HCEC 1CT (cell line): ENCODE measurements around the gene ACER2.
A peak's percentile ranks its signal among the peaks of the same experiment; 100 is the strongest.

ENCODE experiments used
- DNase-seq: peaks from one replicate; pipeline ENCODE4 v3.0.0-alpha.2; 2017

ACER2 gene

DNA sequence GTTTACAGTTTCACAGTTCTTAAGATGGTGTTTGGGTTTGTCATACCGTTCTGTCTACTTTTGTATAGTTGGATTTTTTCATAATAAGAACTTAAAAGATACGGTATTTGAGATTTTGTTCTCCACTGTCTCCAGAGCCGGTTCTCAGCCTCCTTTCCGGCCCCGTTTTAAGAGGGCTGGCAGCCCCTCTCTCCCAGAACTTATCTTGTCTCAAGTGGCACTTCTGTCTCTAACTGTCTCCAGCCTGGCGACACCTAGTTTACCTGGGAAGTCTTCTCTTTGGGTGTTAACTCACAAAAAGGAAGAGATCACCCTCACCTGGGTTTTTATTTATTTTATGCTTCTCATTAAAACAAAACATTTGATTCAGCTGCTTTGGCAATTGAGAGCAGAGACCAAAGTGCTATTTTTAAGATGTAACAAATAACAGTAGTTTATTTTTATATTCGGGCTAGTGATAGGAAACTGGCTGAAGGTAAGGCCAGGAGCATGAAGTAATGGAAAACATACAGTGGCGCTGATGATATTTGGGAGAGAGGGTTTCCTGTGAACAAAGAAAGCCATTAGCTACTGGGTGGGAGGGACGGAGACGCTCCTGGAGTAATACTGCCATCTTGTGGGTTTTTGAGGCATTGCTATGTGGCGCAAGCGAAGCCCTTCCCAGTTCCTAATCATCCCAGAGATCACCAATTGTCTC is 48.3 kb downstream of the ACER2 start:
- peak; percentile 68 for DNase-seq

GRCh38 chr9:19457693-19458009 is 48.8 kb downstream of the ACER2 start:
- DNase-seq = no peak

DNA sequence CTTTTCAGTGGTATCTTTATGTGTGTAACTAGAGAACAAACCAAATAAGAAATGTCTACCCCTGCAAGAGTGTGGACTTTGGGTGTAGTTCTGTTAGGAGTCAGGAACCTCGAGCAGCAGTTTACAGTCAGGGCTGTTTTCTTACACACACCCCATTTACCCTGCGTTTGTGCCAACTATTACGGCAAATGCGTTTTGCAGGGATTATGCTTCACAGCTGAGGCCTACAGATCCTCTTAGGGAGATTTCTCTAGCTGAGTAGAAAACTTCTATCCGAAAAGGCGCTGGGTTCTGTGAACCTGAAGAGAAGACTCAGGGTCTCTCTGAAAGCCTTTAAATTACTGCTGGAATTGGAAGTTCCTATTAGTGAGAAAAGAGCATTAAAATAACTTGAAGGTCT is 51.4 kb downstream of the ACER2 start:
- DNase-seq = no peak

DNA sequence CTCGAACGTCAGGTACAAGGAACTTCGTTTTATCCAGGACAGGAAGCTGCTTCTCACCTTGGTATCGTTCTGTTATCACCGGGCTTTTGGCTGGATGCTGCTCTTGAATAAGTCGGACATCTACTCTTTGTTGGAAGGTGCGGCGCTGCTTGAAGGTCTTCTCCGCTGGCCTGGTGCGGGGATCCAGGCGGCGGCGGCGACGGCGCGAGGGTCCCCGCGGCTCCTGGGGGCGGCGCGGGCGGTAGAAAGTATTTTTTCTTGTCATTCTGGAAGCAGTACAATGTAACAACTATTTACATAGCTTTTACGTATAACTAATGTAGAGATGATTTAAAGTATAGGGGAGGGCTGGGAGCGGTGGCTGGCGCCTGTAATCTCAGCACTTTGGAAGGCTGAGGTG is 52.3 kb downstream of the ACER2 start:
- no peak for DNase-seq

DNA sequence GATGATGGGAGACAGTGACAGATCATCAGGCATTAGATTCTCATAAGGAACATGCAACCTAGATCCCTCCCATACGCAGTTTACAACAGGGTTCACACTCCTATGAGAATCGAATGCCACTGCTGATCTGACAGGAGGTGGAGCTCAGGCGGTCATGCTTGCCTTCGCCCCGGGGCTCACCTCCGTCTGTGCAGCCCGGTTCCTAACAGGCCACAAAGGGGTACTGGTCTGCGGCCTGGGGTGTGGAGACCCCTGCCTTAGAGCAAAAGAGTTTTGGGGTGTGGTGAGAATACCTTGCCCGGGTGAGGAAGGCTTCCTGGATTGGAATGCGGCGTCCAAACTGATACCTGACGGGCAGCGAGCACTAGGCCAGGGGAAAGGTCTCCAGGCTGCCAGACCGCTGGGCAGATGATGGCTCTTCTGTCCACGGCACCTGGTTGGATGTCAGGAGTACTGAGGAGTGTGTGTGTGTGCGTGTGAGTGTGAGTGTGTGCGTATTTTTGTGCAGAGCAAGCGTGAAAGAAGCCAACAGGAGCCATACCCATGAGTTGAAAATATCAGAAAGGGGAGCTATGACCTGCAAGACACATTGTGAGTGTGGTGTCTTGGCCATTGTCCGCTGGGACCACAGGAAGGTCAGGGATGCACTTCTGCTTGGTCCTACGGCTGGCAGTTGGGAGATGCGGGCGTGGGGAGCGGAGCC is 55.4 kb downstream of the ACER2 start:
- no peak for DNase-seq

DNA sequence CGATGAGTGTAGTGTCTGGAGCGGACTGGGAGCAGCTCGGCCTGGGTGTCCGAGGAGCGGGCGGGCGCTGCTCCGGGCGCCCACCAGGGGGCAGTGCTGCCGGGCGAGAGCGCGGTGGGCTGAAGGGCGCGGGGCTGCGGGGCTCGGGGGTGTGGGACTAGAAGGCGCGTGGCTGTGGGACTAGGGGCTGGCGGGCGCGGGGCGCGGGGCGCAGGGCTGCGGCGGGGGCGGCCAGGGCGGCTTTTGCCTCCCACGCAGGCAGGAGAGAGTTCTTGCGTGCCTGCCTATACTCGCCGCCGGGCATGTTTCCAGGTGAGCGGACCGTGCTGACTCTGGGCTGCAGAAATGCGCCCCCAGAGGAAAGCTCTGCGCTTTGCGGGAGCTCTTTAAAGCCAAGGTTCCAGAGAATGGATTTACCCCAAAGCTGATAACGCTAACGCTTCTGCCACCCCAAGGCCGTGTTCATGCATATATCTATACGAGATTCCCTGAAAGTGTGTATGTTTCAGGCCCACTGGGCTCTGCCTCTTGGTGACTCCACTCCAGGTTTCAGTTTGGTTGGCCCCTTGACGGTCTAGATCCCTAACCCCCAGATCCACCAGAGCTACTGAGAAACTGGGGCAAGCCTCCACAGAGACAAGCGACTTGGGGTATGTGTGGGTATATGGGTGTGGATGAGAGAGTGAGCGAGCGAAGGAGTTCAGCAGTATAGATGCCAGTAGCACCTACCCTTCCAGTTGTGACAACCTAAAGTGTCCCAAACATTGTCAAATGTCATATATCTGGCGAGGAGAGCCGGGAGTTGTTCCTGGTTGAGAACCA is 56.2 kb downstream of the ACER2 start:
- DNase-seq = peak; percentile 82

DNA sequence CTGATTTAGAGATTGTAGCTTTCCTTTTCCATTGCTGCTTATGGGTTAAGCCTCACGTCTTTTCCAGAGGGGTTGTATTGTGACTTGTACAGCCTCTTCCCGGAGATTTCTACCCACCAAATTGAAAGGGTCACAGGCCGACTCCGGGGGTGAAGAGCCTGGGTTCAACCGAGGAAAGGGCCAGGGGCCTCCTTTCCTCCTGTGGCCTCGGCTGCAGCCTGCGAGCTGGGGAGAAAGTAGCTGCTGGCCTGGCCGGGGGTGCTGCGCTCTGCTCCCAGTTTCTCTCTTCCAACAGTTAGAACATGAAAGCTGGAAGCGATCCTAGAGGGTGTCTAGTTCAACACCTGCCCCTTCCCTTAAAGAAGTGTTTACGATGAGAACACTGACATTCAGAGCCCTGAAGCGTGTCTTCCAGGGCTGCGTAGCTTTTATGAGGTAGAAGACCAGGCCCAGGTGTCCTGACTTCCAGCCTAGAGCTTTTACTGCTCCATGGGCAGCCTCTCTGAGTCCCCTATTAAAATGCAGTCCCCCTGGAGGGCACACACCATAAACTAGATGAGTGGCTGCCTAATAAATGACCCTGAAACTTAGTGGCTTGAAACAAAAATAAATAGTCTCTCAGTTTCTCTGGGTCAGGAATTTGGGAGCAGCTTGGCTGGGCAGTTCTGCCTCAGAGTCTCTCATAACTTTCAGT is 56.9 kb downstream of the ACER2 start:
- no peak for DNase-seq

DNA sequence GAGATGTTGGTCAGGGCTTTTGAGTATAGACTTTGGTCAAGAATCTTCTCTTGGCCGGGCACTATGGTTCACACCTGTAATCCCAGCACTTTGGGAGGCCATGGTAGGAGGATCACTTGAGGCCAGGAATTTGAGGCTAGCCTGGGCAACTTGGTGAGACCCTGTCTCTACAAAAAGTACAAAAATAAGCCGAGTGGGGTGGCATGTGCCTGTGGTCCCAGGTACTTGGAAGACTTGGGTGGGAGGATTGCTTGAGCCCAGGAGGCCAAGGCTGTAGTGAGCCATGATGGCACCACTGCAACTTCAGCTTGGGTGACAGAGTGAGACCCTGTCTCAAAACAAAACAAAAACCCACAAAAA is 57.5 kb downstream of the ACER2 start:
- no peak for DNase-seq

- no peak for DNase-seq
Measured at GRCh38 chr9:19469271-19469670, 60.5 kb downstream of the ACER2 start.

DNA sequence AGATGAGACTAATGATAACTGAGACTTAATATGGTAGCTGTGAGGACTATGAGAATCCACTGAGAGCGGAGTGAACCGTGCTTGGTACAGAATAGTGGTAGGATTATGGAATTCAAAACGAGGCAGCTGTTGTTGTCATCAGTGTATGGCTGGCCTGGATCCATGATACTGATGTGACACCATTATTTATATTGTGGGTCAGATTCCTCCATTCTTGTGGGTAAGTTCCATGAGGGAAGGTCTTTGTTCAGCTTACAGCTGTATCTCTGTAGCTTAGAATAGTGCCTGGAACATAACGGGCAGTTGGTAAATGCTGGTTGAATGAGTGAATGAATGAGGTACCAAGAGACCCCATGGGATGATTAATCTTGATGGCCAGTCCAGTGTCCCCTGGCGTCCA is 61.8 kb downstream of the ACER2 start:
- DNase-seq = no peak

DNA sequence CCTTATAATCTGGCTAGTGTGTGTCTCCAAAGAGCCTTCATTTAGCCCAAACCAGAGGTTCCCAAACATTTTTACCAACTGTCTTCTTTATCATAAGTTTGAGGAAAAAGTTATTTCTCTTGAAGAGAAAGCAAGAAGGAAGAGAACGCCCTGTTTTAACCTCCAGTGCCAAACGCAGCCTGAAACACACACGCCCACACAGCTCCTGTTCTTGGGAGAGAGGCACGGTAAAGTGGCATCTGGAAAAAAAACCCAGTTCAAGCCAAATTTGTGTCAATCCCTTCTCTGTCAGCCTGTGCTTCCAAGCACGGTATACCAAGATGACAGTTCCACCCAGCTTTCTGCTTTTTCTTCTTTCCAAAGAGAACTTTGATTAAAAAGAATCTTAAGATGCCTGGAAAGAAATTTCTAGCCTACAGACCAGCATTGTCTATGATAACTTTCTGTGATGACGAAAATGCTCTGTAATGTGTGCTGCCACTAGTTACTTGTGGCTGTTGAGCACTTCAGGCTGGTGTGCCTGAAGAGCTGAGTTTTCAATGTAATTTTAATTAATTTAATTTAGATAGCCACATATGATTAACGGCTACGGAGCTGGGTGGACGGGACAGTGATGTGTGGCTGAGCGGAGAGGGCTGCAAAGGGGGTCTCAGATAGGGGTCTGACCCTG is 62.3 kb downstream of the ACER2 start:
- no peak for DNase-seq

DNA sequence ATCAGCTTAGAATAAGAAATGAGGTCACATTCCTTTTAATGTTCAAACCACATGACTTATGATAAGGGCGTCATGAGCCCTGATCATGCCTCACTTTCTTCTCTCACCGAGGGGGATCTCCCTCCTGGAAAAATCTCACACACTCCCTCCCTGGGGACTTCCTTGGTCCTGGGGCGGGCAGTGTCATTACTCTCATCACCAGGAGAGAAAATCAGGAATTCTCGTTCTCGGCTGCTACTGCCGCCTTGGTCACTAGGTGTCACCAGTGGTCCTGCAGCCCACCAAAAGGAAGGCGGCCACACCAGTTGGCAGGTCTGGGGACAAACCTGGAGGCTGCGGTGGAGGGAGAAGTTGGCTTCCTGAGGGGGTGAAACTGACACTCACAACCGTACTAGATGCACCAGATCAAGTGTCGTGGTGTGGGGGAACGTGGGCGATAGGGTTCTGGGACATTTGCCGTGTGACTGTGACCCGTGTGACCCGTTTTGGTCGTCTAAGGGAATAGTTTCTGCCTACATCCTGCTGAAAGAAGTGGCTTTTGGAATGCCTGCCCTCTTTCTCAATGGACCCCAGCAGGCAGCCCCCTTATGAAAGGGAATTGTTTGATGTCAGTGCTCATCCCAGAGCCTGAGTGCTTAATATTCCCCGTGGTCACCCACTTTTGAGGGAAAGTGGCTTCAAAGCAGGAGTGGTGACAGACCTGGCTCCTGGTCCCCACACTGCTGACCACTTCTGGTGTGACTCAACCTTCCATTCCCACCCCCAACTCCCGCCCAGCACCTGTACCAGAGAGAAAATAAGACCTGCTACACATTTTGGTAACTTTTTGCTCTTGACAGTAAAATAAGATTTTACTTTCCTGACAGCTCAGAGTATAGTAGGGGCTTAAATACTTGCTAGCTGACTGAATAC is 63.2 kb downstream of the ACER2 start:
- peak; percentile 34 for DNase-seq

DNA sequence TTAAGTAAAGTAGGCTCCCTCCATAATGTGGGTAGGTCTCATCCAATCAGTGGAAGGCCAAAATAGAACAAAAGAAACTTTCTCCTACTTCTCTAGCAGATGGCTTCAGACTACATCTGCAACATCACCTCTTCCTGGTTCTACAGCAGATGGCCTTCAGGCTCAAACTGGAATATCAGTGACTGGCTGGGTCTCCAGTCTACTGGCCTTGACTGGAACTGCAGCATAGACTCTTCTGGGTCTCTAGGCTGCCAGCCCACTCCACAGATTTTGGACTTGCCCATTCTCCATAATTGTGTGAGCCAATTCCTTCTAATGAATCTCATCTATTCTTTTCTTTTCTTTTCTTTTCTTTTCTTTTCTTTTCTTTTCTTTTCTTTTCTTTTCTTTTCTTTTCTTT is 64.8 kb downstream of the ACER2 start:
- no peak for DNase-seq

DNA sequence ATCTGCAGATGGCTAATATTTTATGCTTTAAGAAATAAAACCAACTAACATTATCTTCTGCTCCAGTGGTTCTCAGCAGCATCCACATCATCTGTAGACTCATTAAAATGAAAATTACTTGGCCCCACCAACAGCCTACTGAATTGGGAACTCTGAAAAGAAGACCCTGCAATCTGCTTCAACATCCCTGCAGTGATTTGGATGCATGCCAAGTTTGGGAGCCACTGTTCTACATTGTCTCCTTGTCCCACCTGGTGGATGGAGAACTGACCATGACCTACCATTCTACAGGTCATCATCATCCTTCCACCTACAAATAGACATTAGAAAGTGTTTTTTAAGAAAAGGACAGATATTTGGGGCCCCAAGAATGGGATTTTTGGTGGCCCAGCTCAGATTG is 71.1 kb downstream of the ACER2 start:
- no peak for DNase-seq

DNA sequence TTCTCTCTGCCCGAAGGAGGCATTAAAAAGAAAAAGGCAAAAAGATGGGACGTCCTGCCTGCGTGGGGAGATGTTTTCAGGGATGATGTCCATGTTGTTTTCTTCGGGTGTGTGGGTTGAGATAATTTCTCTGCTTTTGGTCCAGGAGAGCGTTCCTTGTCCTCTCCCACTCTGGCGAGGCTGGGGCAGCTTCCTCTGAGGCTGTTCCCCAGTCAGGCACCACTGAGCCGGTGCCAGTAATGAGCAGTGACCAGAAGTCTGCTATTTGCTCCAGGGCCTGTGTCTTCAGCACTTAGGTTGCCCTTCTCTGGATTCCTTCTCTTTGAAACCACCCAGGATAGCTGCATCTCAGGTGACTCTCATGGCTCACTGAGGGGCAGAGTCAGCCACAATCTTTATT is 71.5 kb downstream of the ACER2 start:
- DNase-seq = no peak

GRCh38 chr9:19481121-19481870 is 72.5 kb downstream of the ACER2 start:
- no peak for DNase-seq

DNA sequence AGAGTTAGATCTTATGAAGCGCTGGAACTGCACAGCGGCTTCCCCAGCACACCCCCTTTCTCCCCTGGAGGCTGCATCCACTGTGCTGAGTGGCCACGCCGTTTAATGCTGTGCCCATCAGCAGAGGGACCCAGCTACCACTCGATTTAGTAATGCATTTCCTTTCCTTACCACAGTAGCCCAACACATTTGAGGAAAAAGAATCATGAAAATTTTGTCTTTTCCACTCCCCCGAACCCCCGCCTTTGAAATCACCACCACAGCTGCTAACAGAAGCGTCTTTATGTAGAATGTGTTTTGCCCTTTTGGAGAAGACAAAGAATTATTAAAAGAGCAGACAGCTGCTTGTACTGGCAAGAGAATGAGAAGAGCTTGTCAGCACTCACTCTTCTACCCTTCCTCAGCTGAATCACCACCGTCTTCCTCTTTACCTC is 73.2 kb downstream of the ACER2 start:
- DNase-seq = no peak

DNA sequence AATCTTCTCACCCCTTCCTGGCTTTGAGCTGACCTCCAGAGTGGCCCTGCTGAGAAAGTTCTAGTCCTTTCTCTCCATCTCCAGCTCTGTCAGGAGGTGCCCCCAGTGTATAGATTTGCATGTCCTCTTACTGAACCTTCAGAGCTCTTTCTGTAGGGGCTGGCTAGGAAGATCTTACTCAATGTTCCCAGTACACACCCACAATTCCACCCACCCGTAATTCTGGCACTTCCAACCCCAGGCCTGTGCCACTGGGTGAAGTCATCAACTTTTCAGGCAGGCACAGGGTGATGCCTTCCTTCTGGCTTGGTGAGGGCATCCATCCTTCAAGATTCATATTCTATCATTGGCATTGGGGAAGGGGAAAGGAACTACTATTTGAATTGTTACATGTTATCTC is 75.9 kb downstream of the ACER2 start:
- no peak for DNase-seq

- DNase-seq = no peak
Measured at GRCh38 chr9:19485193-19485592, 76.4 kb downstream of the ACER2 start.

DNA sequence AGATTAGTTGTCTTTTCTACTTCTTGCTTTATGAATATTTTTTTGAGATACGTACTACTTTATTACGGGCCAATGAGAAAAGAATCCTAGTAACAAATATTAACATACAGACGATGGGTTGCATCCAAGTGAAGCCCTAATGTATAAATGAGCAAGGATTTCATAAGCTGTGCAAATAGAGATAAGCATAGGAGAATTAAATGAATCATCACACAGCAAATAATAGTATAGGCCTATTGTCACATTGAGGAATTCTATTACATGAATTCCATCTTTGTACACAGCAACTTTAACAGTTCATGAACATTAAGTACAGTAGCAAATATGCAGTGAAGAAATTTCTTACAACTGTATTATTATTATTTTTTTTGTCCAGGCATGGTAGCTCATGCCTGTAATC is 78.0 kb downstream of the ACER2 start:
- DNase-seq = no peak

GRCh38 chr9:19488721-19489120 is 79.9 kb downstream of the ACER2 start:
- no peak for DNase-seq
